Measurements from ENCODE around the gene DSCAM.

GRCh38 chr21:40345711-40346321, 501.1 kb downstream of the DSCAM start:
- TF ChIP-seq SIN3A (IDR thresholded peaks at IDR 0.05; ENCODE audit: borderline replicate concordance, insufficient read depth, low read length) = no peak
- TF ChIP-seq POLR2AphosphoS5 (IDR thresholded peaks at IDR 0.05; ENCODE audit: low read depth, low read length) = no peak
- no peak for TF ChIP-seq REST (IDR thresholded peaks at IDR 0.05; ENCODE audit: insufficient read depth in 1 of 2, low read depth in 2 of 2, low read length in 2 of 2)
- TF ChIP-seq TAF1 (IDR thresholded peaks at IDR 0.05; ENCODE audit: borderline replicate concordance, insufficient read depth, low read length) = no peak
- no peak for TF ChIP-seq FOXP2 (optimal IDR thresholded peaks at IDR 0.05; ENCODE audit: borderline replicate concordance, extremely low read depth, extremely low read length, insufficient read depth)

Data from PFSK-1 (cell line).